ENCODE results near the gene RASD2. TPM values are rescaled to one million over a fixed set of nuclear protein-coding genes. Genes with fewer than 3 reads are reported as not detected.

Gene RASD2
- total RNA-seq, 2 donors from 2014 or later: 4.2 to 10.2 TPM

DNA sequence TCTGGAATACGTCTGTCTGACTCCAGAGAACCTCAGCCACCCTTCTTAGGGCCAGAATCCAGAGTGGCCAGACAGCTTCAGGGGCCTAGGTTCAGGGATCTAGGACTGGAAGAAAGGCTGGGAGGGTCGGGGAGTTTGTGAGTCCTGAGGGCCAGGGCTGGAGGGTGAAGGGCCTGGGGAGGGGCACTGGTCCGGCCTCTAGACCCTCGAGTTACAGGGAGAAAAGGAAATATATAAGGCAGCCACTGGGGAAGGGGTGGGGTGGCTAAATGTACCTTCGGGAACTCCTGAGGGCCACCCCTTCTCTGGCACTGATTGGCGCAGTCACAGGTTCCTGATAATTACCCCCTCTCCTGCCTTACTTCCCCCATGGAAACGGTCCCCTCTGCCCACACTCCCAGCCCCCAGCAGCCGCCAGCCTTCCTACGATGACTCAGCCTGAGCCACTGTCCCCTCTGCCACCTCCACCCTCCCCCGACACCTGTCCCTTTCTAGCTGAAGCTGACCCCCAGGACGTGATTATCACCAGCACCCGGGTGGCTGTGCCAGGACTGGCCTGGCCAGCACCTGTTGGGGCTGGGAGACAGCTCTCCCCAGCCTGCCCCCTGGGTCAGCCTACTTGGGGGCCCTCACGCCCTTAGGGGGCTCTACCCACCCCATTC is 50.1 kb downstream of the RASD2 start:
- intact Hi-C loops (cut with DNase I): no loop called here
- TF ChIP-seq CTCF (IDR thresholded peaks at IDR 0.05): no peak

GRCh38 chr22:35591714-35592417 is 51.2 kb downstream of the RASD2 start:
- no peak for TF ChIP-seq CTCF (IDR thresholded peaks at IDR 0.05)
- H3K9ac ChIP-seq (ENCODE audit: low read depth in 2 of 2, low read length in 2 of 2): no peak overlapping the region
- intact Hi-C loops (cut with DNase I): no loop called here
- H3K27me3 ChIP-seq: no peaks in the 10 kb centered on the region
- no peak overlapping the region for H3K4me3 ChIP-seq
- H3K9me3 ChIP-seq: no peaks in the 10 kb centered on the region
- DNase-seq: no peak
- no peaks in the 10 kb centered on the region for H3K4me1 ChIP-seq
- H3K36me3 ChIP-seq: no peaks in the 10 kb centered on the region
- H3K27ac ChIP-seq: no peak overlapping the region

More for the DNA sequence above, 50.1 kb downstream of the RASD2 start:
- H3K36me3 ChIP-seq: no peaks in the 10 kb centered on the region
- no peaks in the 10 kb centered on the region for H3K4me1 ChIP-seq
- H3K9me3 ChIP-seq: no peaks in the 10 kb centered on the region
- DNase-seq: no peak
- H3K9ac ChIP-seq (ENCODE audit: low read depth in 2 of 2, low read length in 2 of 2): no peak overlapping the region
- H3K4me3 ChIP-seq: no peak overlapping the region
- no peaks in the 10 kb centered on the region for H3K27me3 ChIP-seq
- no peak overlapping the region for H3K27ac ChIP-seq

DNA sequence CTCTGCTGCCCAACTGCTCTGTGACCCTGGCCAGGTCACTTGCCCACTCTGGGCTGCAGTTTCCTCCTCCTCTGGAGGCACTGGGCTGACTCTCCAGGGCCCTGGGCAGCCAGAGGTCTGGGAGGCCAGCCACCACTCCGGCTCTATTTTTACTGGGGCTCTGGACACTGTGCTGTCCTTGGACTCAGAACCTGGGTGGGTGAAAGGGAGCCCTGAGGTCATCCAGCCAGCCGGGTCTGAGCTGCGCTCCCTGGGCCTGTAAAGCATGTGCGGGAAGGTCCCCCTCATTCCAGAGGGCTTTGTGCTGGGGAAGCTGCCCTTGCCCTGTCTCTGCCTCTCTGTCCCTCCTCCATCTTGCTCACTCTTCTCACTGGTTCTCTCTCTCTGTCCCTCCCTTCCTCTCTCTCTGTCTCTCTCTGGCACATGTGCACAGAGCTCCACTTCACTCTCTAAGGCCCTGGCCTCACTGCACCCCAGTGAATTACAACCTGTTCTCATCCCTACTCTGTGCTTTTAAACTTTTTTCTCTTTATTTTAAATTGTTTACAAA is 51.9 kb downstream of the RASD2 start:
- no peak for TF ChIP-seq CTCF (IDR thresholded peaks at IDR 0.05)
- Histone ChIP-seq H3K36me3 (no peaks in the 10 kb centered on the region), H3K9me3 (no peaks in the 10 kb centered on the region), H3K9ac (ENCODE audit: low read depth in 2 of 2, low read length in 2 of 2) (no peak overlapping the region), H3K4me3 (no peak overlapping the region), H3K27me3 (no peaks in the 10 kb centered on the region), H3K27ac (no peak overlapping the region), H3K4me1 (no peaks in the 10 kb centered on the region)
- DNase-seq: no peak
- intact Hi-C loops (cut with DNase I): no loop called here

DNA sequence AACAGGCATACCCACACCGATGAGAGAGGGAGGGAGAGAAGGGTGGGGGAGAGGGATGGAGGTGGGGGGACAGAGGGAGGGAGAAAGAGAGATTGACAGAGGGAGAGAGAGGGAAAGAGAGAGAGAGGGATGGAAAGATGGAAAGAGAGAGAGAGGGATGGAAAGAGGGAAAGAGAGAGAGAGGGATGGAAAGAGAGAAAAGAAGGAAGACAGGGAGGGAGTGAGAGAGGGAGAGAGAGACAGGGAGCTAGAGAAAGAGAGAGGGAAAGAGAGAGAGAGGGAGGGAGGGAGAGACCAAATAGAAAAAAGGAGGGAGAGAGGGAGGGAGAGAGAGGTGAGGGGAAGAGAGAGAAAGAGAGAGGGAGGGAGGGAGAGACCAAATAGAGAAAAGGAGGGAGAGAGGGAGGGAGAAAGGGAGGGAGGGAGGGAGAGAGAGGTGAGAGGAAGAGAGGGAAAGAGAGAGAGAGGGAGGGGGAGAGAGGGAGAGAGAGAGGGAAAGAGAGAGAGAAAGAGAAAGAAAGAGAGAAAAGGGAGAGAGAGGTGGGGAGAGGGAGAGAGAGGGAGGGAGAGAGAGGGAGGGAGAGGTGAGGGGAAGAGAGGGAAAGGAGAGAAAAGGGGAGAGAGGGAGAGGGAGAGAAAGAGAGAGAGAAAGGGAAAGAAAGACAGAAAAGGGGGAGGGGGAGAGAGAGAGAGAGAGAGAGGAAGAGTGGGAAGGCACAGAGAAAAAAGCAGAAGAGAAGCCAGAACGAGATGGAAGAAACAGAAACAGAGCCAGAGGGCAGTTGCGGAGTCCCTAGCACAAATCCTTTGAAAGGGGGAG is 52.6 kb downstream of the RASD2 start:
- no peak for TF ChIP-seq CTCF (IDR thresholded peaks at IDR 0.05)
- Histone ChIP-seq H3K9me3 (no peaks in the 10 kb centered on the region), H3K36me3 (no peaks in the 10 kb centered on the region), H3K27me3 (no peaks in the 10 kb centered on the region), H3K4me1 (no peaks in the 10 kb centered on the region), H3K4me3 (no peak overlapping the region), H3K27ac (no peak overlapping the region), H3K9ac (ENCODE audit: low read depth in 2 of 2, low read length in 2 of 2) (no peak overlapping the region)
- DNase-seq: no peak
- intact Hi-C loops (cut with DNase I): no loop called here

- DNase-seq: no peak
- Histone ChIP-seq H3K9me3 (no peaks in the 10 kb centered on the region), H3K4me3 (no peak overlapping the region), H3K9ac (ENCODE audit: low read depth in 2 of 2, low read length in 2 of 2) (no peak overlapping the region), H3K27me3 (no peaks in the 10 kb centered on the region), H3K27ac (no peak overlapping the region), H3K4me1 (no peaks in the 10 kb centered on the region), H3K36me3 (no peaks in the 10 kb centered on the region)
- intact Hi-C loops (cut with DNase I): no loop called here
- no peak for TF ChIP-seq CTCF (IDR thresholded peaks at IDR 0.05)
Observed at GRCh38 chr22:35593891-35594470, 53.4 kb downstream of the RASD2 start.
